ENCODE measurements around the gene DGKZ.

- TF ChIP-seq EZH2 (IDR thresholded peaks at IDR 0.05; ENCODE audit: borderline replicate concordance, control insufficient read depth, low read depth, low read length) (no peak), E2F4 (IDR thresholded peaks at IDR 0.05; ENCODE audit: low read depth, low read length) (no peak), ZBTB40 (IDR thresholded peaks at IDR 0.05; ENCODE audit: borderline replicate concordance) (no peak), ATF7 (IDR thresholded peaks at IDR 0.05; ENCODE audit: low read depth) (no peak)
These were observed 16.5 kb upstream of the DGKZ start for GRCh38 chr11:46330563-46331281.

Data from GM12878 (cell line).